Stimulated activated CD8-positive, alpha-beta memory T cell treated with anti-CD3 and anti-CD28 coated beads, Interleukin-15, amount 100 ng/mL, for 1 hour (primary cell): Measurements from ENCODE around the gene TMEM253.

Experiments
- DNase-seq: peaks from one replicate; pipeline ENCODE4 v3.0.0-alpha.2; 2020; ENCODE audit warnings: low read depth

TMEM253 gene

GRCh38 chr14:21071225-21072030, 29.4 kb upstream of the TMEM253 start:
- DNase-seq, result no peak

- DNase-seq, result no peak
Measured at GRCh38 chr14:21072031-21072473, 28.8 kb upstream of the TMEM253 start.

- no peak for DNase-seq
Measured at GRCh38 chr14:21072781-21073339, 28.0 kb upstream of the TMEM253 start.

- DNase-seq, result no peak
Measured at GRCh38 chr14:21073921-21074320, 26.9 kb upstream of the TMEM253 start.

DNA sequence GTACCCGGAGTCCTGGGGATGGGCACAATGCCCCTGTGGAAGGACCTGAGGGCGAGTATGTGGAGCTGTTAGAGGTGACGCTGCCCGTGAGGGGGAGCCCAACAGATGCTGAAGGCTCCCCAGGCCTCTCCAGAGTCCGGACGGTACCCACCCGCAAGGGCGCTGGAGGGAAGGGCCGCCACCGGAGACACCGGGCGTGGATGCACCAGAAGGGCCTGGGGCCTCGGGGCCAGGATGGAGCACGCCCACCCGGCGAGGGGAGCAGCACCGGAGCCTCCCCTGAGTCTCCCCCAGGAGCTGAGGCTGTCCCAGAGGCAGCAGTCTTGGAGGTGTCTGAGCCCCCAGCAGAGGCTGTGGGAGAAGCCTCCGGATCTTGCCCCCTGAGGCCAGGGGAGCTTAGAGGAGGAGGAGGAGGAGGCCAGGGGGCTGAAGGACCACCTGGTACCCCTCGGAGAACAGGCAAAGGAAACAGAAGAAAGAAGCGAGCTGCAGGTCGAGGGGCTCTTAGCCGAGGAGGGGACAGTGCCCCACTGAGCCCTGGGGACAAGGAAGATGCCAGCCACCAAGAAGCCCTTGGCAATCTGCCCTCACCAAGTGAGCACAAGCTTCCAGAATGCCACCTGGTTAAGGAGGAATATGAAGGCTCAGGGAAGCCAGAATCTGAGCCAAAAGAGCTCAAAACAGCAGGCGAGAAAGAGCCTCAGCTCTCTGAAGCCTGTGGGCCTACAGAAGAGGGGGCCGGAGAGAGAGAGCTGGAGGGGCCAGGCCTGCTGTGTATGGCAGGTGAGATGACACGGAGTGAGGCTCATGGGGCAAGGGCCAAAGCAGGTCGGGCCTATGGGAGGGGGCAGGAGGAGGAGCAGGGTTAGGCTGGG, 26.2 kb upstream of the TMEM253 start:
- DNase-seq, result no peak

DNA sequence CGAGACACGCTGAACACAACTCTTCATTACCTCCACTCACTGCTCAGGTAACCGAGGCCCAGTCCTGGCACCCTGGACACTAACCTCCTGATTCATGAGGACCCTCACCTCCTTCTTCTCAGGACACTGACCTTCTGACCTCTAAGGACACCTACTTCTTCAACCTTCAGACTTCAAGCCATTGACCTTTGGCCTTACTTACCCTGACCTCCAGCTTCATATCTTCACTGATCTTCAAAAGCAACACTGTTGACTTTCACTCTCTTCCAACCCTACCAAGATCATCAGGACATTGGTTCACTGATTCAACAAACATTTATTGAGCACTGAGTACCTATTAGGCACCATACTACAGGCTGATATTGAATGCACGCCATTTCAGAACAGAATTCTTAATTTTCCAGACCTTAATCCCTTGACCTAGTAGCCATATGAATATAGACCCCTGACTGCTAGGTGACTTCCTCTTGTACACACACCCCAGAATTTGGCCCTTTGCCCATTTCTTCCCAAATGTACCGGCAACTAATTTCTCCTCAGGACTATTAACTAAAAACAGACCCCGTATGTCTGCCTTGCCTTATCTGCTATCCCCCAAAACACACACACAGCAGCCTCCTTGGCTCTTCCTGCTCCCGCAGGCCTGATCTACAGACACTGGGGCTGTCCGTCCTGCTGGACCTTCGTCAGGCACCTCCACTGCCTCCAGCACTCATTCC, 25.0 kb upstream of the TMEM253 start:
- DNase-seq, result no peak

- no peak for DNase-seq
Measured at GRCh38 chr14:21077672-21078071, 23.2 kb upstream of the TMEM253 start.

- no peak for DNase-seq
Measured at GRCh38 chr14:21078287-21078686, 22.6 kb upstream of the TMEM253 start.

GRCh38 chr14:21078726-21079125, 22.1 kb upstream of the TMEM253 start:
- DNase-seq, result no peak

DNA sequence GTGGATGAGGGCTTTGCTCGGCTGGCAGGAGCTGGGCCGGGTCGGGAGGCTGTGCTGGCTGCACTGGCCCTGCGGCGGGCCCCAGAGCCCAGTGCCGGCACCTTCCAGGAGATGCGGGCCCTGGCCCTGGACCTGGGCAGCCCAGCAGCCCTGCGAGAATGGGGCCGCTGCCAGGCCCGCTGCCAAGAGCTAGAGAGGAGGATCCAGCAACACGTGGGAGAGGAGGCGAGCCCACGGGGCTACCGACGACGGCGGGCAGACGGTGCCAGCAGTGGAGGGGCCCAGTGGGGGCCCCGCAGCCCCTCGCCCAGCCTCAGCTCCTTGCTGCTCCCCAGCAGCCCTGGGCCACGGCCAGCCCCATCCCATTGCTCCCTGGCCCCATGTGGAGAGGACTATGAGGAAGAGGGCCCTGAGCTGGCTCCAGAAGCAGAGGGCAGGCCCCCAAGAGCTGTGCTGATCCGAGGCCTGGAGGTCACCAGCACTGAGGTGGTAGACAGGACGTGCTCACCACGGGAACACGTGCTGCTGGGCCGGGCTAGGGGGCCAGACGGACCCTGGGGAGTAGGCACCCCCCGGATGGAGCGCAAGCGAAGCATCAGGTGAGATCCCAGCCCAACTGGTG, 19.2 kb upstream of the TMEM253 start:
- no peak for DNase-seq

DNA sequence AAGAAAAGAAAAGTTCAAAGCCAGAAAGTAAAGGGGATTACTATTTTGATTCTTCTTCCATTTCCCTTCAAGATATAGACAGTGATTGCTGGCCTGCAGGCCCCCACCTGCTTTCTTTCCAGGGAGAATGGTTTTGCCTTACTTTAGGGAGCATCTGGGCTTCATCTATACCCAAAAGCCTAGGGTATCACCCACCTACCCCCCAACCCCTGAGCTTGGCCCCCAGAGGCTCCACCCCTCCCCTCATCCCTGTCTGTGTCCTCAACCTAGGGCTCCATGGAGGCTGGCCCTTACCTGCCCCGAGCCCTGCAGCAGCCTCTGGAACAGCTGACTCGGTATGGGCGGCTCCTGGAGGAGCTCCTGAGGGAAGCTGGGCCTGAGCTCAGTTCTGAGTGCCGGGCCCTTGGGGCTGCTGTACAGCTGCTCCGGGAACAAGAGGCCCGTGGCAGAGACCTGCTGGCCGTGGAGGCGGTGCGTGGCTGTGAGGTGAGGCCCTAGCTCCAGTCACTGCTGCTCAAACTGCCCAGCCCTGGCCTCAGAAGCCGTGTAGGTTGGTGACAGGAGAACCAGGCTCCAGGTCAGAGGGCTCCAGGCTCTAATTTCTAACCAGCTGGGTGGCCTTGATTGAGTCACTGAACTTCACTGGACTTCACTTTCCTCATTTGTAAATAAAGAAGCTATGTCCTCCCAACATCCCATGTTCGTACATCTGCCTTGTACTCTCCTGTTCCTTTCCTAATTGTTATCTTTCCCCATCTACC, 17.1 kb upstream of the TMEM253 start:
- DNase-seq, result no peak

DNA sequence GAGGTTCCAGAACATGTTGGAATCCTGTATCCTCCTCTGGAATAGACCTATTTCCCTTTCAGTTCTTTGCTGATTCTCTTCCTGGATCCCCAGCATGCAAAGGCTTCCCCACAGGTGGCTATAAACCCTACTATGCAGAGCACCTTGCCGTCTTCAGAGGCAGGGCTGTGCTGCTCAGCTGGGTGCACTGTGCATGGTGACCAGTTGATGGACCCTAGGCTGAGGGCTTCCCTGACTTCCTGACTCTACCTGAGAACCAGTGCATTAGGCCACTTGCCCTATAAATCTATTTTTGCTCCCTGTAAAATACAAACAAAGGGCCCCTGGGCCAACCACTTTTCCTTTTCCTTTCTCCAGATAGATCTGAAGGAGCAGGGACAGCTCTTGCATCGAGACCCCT, 16.5 kb upstream of the TMEM253 start:
- DNase-seq, result no peak

DNA sequence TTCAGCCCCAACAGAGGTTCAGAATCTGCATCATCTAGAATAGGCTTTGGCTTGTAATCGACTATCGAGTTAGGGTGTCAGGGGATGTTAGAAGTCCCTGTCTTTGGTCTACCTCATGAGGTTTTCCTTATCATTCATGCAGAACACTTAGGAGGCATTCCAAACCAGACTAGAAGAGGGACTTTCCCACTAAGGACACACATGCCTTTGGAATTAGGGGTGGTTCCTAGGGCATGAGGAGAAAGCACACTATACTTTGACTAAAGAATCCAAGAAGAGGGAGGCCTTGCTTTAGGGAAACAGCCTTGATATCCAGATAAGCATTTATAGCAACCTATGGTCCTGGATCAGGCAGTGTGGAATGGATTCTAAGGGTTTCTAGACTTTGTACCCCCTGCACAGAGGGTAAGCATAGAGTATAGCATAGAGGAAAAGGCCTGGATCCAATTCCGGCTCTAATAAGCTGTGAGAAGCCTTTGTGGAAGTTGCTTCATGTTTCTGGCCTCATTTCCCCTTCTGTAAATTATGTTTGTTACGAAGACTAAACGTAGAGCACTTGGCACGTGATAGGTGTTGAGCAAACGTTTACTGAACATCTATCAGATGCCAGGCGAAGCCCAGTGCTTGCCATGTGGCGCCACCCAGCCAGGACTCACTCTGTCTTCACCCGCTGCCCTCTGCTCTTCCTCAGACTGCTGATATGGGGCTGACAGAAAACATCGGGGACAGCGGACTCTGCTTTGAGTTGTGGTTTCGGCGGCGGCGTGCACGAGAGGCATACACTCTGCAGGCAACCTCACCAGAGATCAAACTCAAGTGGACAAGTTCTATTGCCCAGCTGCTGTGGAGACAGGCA, 15.6 kb upstream of the TMEM253 start:
- no peak for DNase-seq

- no peak for DNase-seq
Measured at GRCh38 chr14:21086908-21087293, 14.0 kb upstream of the TMEM253 start.

- DNase-seq, result no peak
Measured at GRCh38 chr14:21087294-21088091, 13.4 kb upstream of the TMEM253 start.

DNA sequence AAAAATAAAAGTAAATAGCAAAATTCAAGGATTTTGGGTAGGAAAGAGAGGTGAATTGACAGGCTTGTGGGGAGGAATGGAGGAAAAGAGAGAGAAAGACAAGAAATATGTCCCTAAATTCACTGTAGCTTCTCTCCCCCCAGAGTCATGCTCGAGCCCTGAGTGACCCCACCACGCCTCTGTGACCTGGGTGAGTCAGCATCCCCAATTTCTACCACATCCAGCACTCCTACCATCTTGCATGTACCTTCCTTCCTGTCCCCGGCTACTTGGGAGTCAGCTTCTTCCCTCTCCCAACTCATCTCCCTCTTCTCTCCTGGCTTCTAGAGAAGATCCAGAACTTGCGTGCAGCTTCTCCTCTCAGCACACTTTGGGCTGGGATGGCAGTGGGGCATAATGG, 12.2 kb upstream of the TMEM253 start:
- no peak for DNase-seq

DNA sequence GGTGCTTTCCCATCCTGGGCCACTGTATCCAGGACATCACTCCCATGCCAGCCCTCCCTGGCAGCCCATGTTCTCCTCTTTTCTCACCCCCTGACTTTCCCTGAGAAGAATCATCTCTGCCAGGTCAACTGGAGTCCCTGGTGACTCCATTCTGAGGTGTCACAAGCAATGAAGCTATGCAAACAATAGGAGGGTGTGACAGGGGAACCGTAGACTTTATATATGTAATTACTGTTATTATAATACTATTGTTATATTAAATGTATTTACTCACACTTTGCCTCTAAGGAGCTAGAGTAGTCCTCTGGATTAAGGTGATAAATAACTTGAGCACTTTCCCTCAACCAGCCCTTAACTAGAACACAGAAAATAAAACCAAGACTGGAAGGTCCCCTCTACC, 11.6 kb upstream of the TMEM253 start:
- no peak for DNase-seq

GRCh38 chr14:21089877-21090193, 11.0 kb upstream of the TMEM253 start:
- DNase-seq, result no peak

GRCh38 chr14:21090194-21090939, 10.5 kb upstream of the TMEM253 start:
- DNase-seq, result no peak
